Measurements from ENCODE around the gene EEF2.

The EEF2 gene

DNA sequence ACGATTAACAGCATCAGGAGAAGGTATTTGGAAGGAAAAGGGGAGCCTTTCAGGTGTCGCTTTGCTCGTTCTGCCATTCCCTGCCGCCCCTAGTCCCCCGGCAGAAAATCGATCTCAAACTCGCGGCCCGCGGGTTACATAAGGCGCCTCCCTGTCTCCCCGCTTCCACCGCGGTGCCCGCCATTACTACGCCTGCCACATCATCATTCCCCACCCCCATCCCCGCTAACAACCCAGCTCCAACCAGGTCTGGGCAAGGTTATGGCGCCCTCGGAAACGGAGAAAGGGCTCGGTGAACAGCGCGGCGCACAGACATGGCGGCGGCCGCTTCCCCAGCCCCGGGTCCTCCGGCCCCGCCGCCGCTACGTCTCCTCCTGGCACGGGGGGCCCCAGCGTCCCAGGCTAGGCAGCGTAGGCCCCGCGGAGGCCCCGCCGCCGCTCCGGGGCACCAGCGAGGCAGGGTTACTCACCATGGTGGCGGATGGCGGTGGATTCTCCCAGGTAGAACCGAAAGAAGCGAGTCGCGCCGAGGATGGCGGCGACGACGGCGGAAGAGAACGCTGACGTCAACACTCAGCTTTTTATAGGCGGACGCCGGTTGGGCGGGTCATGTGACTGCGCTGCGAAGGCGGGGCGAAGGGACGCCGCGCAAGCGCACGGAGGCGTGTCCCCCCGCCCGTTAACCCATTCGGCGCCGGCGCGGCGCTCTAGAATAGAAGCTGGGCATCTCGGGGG is at the start of gene EEF2:
Gene EEF2, minus strand, starts transcription at position 556 of the 735 bp plus-strand sequence. Its CDS starts 83 bp downstream, at position 473.
- DNase-seq (ENCODE audit: low spot score) = peak; percentile 86
- Mint-ChIP-seq H3K27me3 (ENCODE audit: low read depth) (no peaks in the 10 kb centered on the region), H3K9me3 (no peaks in the 10 kb centered on the region), H3K36me3 (ENCODE audit: low read depth) (peaks cover 44% of the 10 kb centered on the region), H3K4me3 (peak within 1 kb of the TSS; percentile 98), H3K4me1 (ENCODE audit: low read depth) (peaks cover 34% of the 10 kb centered on the region), H3K27ac (peak within 1 kb of the TSS; percentile 95)

DNA sequence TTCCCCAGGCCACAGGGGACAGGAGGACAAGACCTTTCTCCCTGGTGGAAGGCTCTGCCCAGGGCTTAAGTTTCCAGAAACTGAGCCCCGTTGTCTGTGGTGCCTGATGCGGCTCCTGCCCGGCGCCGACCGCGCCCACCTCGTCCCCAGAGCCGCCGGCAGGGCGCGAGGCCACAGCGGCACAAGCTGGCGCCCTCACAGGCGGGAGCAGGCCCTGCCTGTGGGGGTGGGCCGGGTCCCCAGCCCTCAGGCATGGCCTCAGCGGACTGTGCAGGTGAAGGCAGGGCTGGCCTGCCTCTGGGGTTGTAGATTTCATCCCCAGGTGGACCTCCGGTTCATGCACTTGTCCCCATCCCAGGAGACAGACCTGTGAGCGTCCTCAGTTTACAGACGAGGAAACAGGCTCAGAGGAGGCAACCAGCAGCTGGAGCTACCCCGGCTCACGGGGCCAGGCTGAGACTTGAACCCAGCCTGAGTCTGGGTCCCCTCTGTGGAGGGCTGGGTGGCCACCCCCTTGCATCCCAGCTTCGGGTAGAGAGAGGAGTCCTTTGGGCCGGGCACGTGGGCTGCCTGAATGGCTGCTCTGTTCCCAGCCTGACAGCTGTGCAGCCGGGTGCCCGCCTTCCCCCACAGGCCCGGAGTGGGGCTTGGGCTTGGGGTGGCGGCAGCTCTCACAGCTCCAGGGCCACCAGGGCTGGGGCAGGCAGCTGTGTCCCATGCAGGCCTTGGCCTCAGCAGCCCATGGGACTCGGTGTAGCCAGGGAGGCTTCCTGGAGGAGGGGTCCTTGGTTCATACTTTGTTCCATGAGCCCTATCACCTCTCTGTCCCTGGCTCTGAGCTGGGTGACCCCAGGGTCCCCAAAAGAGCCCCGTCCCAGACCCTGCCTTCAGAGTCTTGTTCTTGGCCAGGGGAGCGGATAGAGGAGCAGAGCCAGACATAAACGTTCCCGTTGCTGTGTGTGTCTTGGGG is 49.1 kb upstream of the EEF2 start:
- no peak for DNase-seq (ENCODE audit: low spot score)
- no peaks in the 10 kb centered on the region for H3K4me1 Mint-ChIP-seq (ENCODE audit: low read depth)
- H3K27me3 Mint-ChIP-seq (ENCODE audit: low read depth) = no peaks in the 10 kb centered on the region
- no peaks in the 10 kb centered on the region for H3K9me3 Mint-ChIP-seq
- H3K36me3 Mint-ChIP-seq (ENCODE audit: low read depth) = peaks cover 5% of the 10 kb centered on the region
- H3K27ac Mint-ChIP-seq = no peak overlapping the region
- no peak overlapping the region for H3K4me3 Mint-ChIP-seq

GRCh38 chr19:4033028-4033956 is 48.0 kb upstream of the EEF2 start:
- Mint-ChIP-seq H3K36me3 (ENCODE audit: low read depth) (peaks cover 5% of the 10 kb centered on the region), H3K9me3 (no peaks in the 10 kb centered on the region), H3K27ac (no peak overlapping the region), H3K27me3 (ENCODE audit: low read depth) (no peaks in the 10 kb centered on the region), H3K4me3 (no peak overlapping the region), H3K4me1 (ENCODE audit: low read depth) (no peaks in the 10 kb centered on the region)
- DNase-seq (ENCODE audit: low spot score) = no peak

DNA sequence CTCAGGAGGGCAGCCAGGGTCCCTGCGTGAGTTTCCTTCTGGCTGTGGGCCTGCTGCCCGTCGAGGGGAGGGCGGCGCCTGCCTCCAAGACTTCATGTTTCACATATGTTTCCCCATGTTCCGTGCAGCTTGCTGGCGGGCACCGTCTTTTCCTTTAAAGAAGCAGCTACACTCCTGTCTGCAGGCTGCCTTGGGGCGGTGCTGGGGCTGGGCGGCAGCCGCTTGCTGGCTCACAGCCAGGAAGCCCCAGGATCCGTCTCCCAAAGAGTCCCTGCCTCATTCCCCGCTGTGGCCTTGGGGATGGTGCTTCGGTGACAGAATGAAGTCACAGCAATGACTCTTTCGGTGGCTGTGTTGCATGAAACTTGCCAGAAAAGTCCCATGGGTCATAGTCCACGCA is 47.2 kb upstream of the EEF2 start:
- Mint-ChIP-seq H3K36me3 (ENCODE audit: low read depth) (peaks cover 2% of the 10 kb centered on the region), H3K9me3 (no peaks in the 10 kb centered on the region), H3K27ac (no peak overlapping the region), H3K4me1 (ENCODE audit: low read depth) (no peaks in the 10 kb centered on the region), H3K27me3 (ENCODE audit: low read depth) (no peaks in the 10 kb centered on the region), H3K4me3 (no peak overlapping the region)
- no peak for DNase-seq (ENCODE audit: low spot score)

DNA sequence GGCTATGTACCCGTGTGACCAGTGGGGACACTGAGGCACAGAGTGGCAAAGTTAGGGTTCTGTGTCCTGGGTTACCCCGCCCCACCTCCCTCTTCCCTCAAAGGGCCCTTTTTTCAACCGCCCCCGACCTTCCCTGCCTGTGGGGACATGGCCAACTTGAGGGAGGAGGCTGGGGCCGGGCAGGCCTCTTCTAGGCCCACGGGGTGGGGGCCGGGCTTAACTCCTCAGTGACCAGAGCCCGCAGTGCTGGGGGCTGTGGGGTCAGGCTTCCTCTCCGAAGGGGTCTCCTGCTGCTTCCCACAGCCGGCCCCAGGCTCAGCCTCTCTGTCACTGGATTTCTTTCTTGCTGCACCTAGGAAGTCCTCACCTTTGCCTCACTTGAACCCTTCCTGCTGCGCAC is 46.2 kb upstream of the EEF2 start:
- peaks cover 7% of the 10 kb centered on the region for H3K36me3 Mint-ChIP-seq (ENCODE audit: low read depth)
- no peaks in the 10 kb centered on the region for H3K27me3 Mint-ChIP-seq (ENCODE audit: low read depth)
- no peak overlapping the region for H3K27ac Mint-ChIP-seq
- H3K4me3 Mint-ChIP-seq = no peak overlapping the region
- DNase-seq (ENCODE audit: low spot score) = no peak
- no peaks in the 10 kb centered on the region for H3K9me3 Mint-ChIP-seq
- no peaks in the 10 kb centered on the region for H3K4me1 Mint-ChIP-seq (ENCODE audit: low read depth)

DNA sequence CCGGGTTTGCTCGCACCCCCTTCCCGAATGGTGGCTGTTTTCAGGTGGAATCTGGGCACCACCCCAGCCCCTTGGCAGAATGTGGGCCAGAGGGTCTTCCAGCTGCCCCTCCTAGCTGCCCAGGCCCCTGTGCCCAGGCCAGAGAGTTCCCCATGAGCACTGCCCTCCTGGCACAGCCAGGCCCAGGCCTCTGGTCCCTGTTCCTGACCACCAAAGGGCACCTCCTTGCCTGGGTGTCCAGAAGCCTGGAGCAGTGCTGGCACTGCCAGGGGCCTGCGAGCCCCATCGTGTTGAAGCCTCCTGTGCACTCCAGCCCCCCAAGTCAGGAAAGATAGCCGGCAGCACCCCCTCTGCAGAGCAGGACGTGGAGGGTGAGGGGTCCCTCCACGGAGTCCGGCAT is 45.7 kb upstream of the EEF2 start:
- Mint-ChIP-seq H3K27me3 (ENCODE audit: low read depth) (no peaks in the 10 kb centered on the region), H3K27ac (no peak overlapping the region), H3K36me3 (ENCODE audit: low read depth) (peaks cover 7% of the 10 kb centered on the region), H3K9me3 (no peaks in the 10 kb centered on the region), H3K4me3 (no peak overlapping the region), H3K4me1 (ENCODE audit: low read depth) (no peaks in the 10 kb centered on the region)
- no peak for DNase-seq (ENCODE audit: low spot score)

GRCh38 chr19:4030552-4030951 is 45.3 kb upstream of the EEF2 start:
- H3K27ac Mint-ChIP-seq = no peak overlapping the region
- H3K36me3 Mint-ChIP-seq (ENCODE audit: low read depth) = peaks cover 7% of the 10 kb centered on the region
- no peaks in the 10 kb centered on the region for H3K4me1 Mint-ChIP-seq (ENCODE audit: low read depth)
- H3K4me3 Mint-ChIP-seq = no peak overlapping the region
- no peaks in the 10 kb centered on the region for H3K27me3 Mint-ChIP-seq (ENCODE audit: low read depth)
- DNase-seq (ENCODE audit: low spot score) = no peak
- no peaks in the 10 kb centered on the region for H3K9me3 Mint-ChIP-seq

- H3K9me3 Mint-ChIP-seq = no peaks in the 10 kb centered on the region
- H3K36me3 Mint-ChIP-seq (ENCODE audit: low read depth) = peaks cover 5% of the 10 kb centered on the region
- H3K4me1 Mint-ChIP-seq (ENCODE audit: low read depth) = no peaks in the 10 kb centered on the region
- no peak overlapping the region for H3K4me3 Mint-ChIP-seq
- DNase-seq (ENCODE audit: low spot score) = no peak
- no peaks in the 10 kb centered on the region for H3K27me3 Mint-ChIP-seq (ENCODE audit: low read depth)
- H3K27ac Mint-ChIP-seq = no peak overlapping the region
Measured at GRCh38 chr19:4029247-4029614, 44.0 kb upstream of the EEF2 start.

DNA sequence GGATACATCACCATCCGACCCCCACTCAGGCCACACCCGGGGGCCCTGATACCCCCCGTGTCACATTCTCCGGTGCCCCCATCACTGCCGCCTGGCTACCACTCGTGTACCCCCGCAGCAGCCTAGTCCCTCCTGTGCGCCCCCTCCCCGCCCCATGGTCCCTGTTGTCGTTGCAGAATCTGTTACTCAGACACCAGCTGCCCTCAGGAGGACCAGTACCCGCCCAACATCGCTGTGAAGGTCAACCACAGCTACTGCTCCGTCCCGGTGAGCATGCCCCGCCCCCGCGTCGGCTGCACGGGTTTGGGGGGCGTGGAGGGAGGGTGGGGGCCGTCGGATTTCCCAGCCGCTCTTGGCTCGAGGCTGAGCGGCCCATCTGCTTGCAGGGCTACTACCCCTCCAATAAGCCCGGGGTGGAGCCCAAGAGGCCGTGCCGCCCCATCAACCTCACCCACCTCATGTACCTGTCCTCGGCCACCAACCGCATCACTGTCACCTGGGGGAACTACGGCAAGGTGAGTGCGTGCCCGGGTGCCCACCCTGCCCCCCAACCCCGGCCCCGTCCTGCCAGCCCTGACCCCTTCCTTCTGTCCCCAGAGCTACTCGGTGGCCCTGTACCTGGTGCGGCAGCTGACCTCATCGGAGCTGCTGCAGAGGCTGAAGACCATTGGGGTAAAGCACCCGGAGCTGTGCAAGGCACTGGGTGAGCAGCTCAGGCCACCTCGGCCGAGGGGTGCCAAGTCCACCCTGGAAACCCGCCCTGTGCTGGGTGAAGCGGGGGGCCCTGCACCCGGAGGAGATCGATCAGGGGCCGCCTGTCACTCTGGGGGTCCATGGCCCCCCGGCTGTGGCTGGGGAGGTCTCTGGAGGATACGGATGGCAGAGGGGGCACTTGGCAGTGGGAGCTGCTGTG is 43.3 kb upstream of the EEF2 start:
- H3K27me3 Mint-ChIP-seq (ENCODE audit: low read depth) = no peaks in the 10 kb centered on the region
- no peak overlapping the region for H3K27ac Mint-ChIP-seq
- no peaks in the 10 kb centered on the region for H3K9me3 Mint-ChIP-seq

GRCh38 chr19:4027146-4027545 is 41.9 kb upstream of the EEF2 start:
- Mint-ChIP-seq H3K27ac (no peak overlapping the region), H3K36me3 (ENCODE audit: low read depth) (peaks cover 7% of the 10 kb centered on the region), H3K27me3 (ENCODE audit: low read depth) (no peaks in the 10 kb centered on the region), H3K4me3 (no peak overlapping the region), H3K4me1 (ENCODE audit: low read depth) (no peaks in the 10 kb centered on the region), H3K9me3 (no peaks in the 10 kb centered on the region)
- no peak for DNase-seq (ENCODE audit: low spot score)

More for the DNA sequence above, 43.3 kb upstream of the EEF2 start:
- Mint-ChIP-seq H3K36me3 (ENCODE audit: low read depth) (peaks cover 5% of the 10 kb centered on the region), H3K4me3 (no peak overlapping the region), H3K4me1 (ENCODE audit: low read depth) (no peaks in the 10 kb centered on the region)
- DNase-seq (ENCODE audit: low spot score) = no peak

GRCh38 chr19:4025317-4025716 is 40.1 kb upstream of the EEF2 start:
- Mint-ChIP-seq H3K4me3 (no peak overlapping the region), H3K27me3 (ENCODE audit: low read depth) (no peaks in the 10 kb centered on the region), H3K36me3 (ENCODE audit: low read depth) (peaks cover 13% of the 10 kb centered on the region), H3K9me3 (no peaks in the 10 kb centered on the region), H3K27ac (no peak overlapping the region), H3K4me1 (ENCODE audit: low read depth) (no peaks in the 10 kb centered on the region)
- no peak for DNase-seq (ENCODE audit: low spot score)

- Mint-ChIP-seq H3K36me3 (ENCODE audit: low read depth) (peaks cover 13% of the 10 kb centered on the region), H3K4me1 (ENCODE audit: low read depth) (no peaks in the 10 kb centered on the region), H3K27me3 (ENCODE audit: low read depth) (no peaks in the 10 kb centered on the region), H3K27ac (no peak overlapping the region), H3K4me3 (no peak overlapping the region), H3K9me3 (no peaks in the 10 kb centered on the region)
- no peak for DNase-seq (ENCODE audit: low spot score)
Measured at GRCh38 chr19:4023600-4024398, 38.5 kb upstream of the EEF2 start.
